ENCODE measurements around the gene STRAP. TPM values are rescaled to one million over a fixed set of nuclear protein-coding genes. Genes with fewer than 3 reads are reported as not detected.

The STRAP gene
- total RNA-seq, 2 experiments from 2014 or later = 43.1 to 107 TPM

DNA sequence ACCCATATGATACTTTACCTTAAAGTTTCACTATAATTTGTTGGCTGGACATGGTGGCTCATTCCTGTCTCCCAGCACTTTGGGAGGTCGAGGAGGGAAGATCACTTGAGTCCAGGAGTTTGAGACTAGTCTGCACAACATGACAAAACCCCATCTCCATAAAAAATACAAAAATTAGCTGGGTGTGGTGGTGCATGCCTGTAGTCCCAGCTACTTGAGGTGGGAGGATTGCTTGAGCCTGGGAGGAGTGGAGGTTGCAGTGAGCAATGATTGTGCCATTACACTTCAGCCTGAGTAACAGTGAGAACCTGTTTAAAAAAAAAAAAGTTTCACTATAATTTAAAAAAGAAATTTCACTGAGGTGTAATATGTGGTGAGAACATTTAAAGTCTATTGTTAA is 50.1 kb downstream of the STRAP start:
- no TSS peak for BruUV-seq (replicated peaks)
- POLR2A ChIA-PET = no interaction called here
- Histone ChIP-seq H3K4me2 (ENCODE audit: low read length) (no peak overlapping the region), H4K20me1 (ENCODE audit: insufficient read depth, low read length) (no peaks in the 10 kb centered on the region), H3K79me2 (ENCODE audit: insufficient read depth, low read depth, low read length) (no peaks in the 10 kb centered on the region), H3K9me3 (ENCODE audit: low read length) (0 out of 2 replicates have a peak, but pooled peaks cover 5% of the 10 kb centered on the region), H3K36me3 (ENCODE audit: insufficient read depth, low read length) (no peaks in the 10 kb centered on the region), H3K27ac (ENCODE audit: low read depth, low read length, poor library complexity, severe bottlenecking) (no peak overlapping the region), H3K4me1 (ENCODE audit: insufficient read depth, low read length, poor library complexity, severe bottlenecking) (peaks cover 7% of the 10 kb centered on the region), H3K4me3 (ENCODE audit: low read depth, low read length, poor library complexity, severe bottlenecking) (no peak overlapping the region), H3K9me2 (ENCODE audit: insufficient read depth, low read length) (no peaks in the 10 kb centered on the region), H2AFZ (ENCODE audit: low read length) (no peak overlapping the region)
- CTCF ChIA-PET (ENCODE audit: unreplicated experiment) = no interaction called here
- intact Hi-C loops (cut with micrococcal nuclease; ENCODE audit: unreplicated experiment) = no loop called here
- DNase-seq (ENCODE audit: low spot score) = no peak
- no peak for TF ChIP-seq EZH2phosphoT487 (IDR thresholded peaks at IDR 0.05; ENCODE audit: borderline replicate concordance, low read depth, low read length)
- TF ChIP-seq, protein P1, sequence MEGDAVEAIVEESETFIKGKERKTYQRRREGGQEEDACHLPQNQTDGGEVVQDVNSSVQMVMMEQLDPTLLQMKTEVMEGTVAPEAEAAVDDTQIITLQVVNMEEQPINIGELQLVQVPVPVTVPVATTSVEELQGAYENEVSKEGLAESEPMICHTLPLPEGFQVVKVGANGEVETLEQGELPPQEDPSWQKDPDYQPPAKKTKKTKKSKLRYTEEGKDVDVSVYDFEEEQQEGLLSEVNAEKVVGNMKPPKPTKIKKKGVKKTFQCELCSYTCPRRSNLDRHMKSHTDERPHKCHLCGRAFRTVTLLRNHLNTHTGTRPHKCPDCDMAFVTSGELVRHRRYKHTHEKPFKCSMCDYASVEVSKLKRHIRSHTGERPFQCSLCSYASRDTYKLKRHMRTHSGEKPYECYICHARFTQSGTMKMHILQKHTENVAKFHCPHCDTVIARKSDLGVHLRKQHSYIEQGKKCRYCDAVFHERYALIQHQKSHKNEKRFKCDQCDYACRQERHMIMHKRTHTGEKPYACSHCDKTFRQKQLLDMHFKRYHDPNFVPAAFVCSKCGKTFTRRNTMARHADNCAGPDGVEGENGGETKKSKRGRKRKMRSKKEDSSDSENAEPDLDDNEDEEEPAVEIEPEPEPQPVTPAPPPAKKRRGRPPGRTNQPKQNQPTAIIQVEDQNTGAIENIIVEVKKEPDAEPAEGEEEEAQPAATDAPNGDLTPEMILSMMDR (conservative IDR thresholded peaks at IDR 0.05; ENCODE audit: low read length) = no peak

DNA sequence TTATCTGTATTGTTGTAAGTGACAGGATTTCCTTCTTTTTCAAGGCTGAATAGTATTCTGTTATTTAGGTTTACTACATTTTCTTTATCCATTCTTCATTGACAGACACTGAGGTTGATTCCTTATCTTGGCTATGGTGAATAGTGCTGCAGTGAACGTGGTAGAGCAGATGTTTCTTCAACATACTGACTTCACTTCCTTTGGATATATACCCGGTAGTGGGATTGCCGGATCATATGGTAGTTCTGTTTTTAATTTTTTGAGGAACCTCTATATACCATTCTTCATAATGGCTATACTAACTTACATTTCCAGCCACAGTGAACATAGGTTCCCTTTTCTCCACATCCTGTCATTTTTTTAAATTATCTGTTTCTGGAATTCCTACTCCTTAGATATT is 50.8 kb downstream of the STRAP start:
- no peaks in the 10 kb centered on the region for H4K20me1 ChIP-seq (ENCODE audit: insufficient read depth, low read length)
- H3K27ac ChIP-seq (ENCODE audit: low read depth, low read length, poor library complexity, severe bottlenecking) = no peak overlapping the region
- H3K79me2 ChIP-seq (ENCODE audit: insufficient read depth, low read depth, low read length) = no peaks in the 10 kb centered on the region
- TF ChIP-seq, protein P1 (conservative IDR thresholded peaks at IDR 0.05; ENCODE audit: low read length) = no peak
- no peak for TF ChIP-seq EZH2phosphoT487 (IDR thresholded peaks at IDR 0.05; ENCODE audit: borderline replicate concordance, low read depth, low read length)
- ChIA-PET POLR2A (no interaction called here), CTCF (ENCODE audit: unreplicated experiment) (no interaction called here)
- intact Hi-C loops (cut with micrococcal nuclease; ENCODE audit: unreplicated experiment) = no loop called here
- no peaks in the 10 kb centered on the region for H3K36me3 ChIP-seq (ENCODE audit: insufficient read depth, low read length)
- H3K4me2 ChIP-seq (ENCODE audit: low read length) = no peak overlapping the region
- 0 out of 2 replicates have a peak, but pooled peaks cover 5% of the 10 kb centered on the region for H3K9me3 ChIP-seq (ENCODE audit: low read length)
- H3K4me1 ChIP-seq (ENCODE audit: insufficient read depth, low read length, poor library complexity, severe bottlenecking) = peaks cover 7% of the 10 kb centered on the region
- no peak overlapping the region for H2AFZ ChIP-seq (ENCODE audit: low read length)
- no peak overlapping the region for H3K4me3 ChIP-seq (ENCODE audit: low read depth, low read length, poor library complexity, severe bottlenecking)
- H3K9me2 ChIP-seq (ENCODE audit: insufficient read depth, low read length) = no peaks in the 10 kb centered on the region
- BruUV-seq (replicated peaks) = no TSS peak
- no peak for DNase-seq (ENCODE audit: low spot score)

DNA sequence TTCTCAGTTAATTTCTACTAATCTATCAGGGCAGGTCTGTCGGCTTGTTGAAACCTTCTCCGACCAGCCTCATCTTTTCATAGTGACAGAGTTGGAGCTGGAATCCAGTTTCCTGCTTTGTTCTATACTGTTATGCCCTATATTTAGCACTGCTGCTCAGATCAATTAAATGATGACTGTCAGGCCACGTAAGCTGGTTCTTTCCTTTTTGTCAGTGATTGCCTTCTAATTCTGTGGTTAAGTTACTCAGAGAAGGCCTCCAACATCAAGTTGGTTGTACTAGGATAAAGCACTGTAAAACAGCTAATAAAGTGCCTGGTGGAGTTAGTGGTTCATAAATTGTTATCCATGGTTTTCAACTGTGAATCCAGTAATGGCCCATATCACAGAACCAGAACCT is 51.6 kb downstream of the STRAP start:
- TF ChIP-seq, protein P1 (conservative IDR thresholded peaks at IDR 0.05; ENCODE audit: low read length) = no peak
- TF ChIP-seq EZH2phosphoT487 (IDR thresholded peaks at IDR 0.05; ENCODE audit: borderline replicate concordance, low read depth, low read length) = no peak
- POLR2A ChIA-PET = no interaction called here
- intact Hi-C loops (cut with micrococcal nuclease; ENCODE audit: unreplicated experiment) = no loop called here

More for the DNA sequence above, 51.6 kb downstream of the STRAP start:
- Histone ChIP-seq H4K20me1 (ENCODE audit: insufficient read depth, low read length) (no peaks in the 10 kb centered on the region), H3K9me2 (ENCODE audit: insufficient read depth, low read length) (no peaks in the 10 kb centered on the region), H3K4me3 (ENCODE audit: low read depth, low read length, poor library complexity, severe bottlenecking) (no peak overlapping the region), H3K4me1 (ENCODE audit: insufficient read depth, low read length, poor library complexity, severe bottlenecking) (peaks cover 7% of the 10 kb centered on the region), H2AFZ (ENCODE audit: low read length) (no peak overlapping the region), H3K4me2 (ENCODE audit: low read length) (no peak overlapping the region), H3K9me3 (ENCODE audit: low read length) (0 out of 2 replicates have a peak, but pooled peaks cover 5% of the 10 kb centered on the region), H3K79me2 (ENCODE audit: insufficient read depth, low read depth, low read length) (no peaks in the 10 kb centered on the region), H3K36me3 (ENCODE audit: insufficient read depth, low read length) (no peaks in the 10 kb centered on the region), H3K27ac (ENCODE audit: low read depth, low read length, poor library complexity, severe bottlenecking) (no peak overlapping the region)
- BruUV-seq (replicated peaks) = no TSS peak
- DNase-seq (ENCODE audit: low spot score) = no peak
- CTCF ChIA-PET (ENCODE audit: unreplicated experiment) = no interaction called here

Measured in OCI-LY7 (cell line).